Stimulated activated CD4-positive, alpha-beta T cell treated with anti-CD3 and anti-CD28 coated beads, Interleukin-1b, Interleukin-23, amount 100 ng/mL, for 1 hour (primary cell): ENCODE measurements around the gene TMEM174.

ENCODE experiments used
- DNase-seq, 2 donors: peaks; one replicate each; pipeline ENCODE4 v3.0.0-alpha.2; 2020; ENCODE audit warnings: low read depth in 2 of 2

TMEM174 gene

DNA sequence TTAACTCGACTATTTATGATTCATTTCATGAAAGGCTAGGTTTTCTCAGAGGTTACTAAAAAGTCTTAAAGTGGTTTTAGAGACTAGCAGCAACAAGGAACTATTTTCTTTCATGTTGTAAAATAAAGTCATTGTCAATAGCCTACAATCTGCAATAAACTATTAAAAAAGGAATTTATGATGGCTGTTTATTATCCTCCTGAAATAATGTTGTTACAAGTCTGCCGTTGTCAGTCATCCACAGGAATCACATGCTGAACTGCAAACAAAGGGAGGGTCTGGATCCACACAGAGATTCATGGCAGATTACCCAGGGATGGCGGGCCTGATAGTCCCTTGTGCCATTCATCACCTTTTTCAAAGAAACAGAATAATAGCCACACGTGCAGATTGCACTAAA is 49.2 kb downstream of the TMEM174 start:
- DNase-seq: no peak
